SK-N-SH treated with all-trans-retinoic acid at 6 μM for 48 hours (cell line): Measurements from ENCODE around the gene GALNTL6.

Experiments used
- ATAC-seq: fragments of 200-7000 bp; cut with Tn5 transposase; 3 replicates; pipeline ENCODE4 v1.9.1; 2020; ENCODE audit warnings: mild to moderate bottlenecking, moderate library complexity
- ARNTL ChIP-seq: fragments of 450-650 bp; formaldehyde crosslinking; IDR thresholded peaks from 2 replicates; pipeline ENCODE4 v1.5.0; 2020; ENCODE audit warnings: low read depth, mild to moderate bottlenecking, moderate library complexity, borderline replicate concordance
- BACH2 ChIP-seq: fragments of 250-450 bp; sonication (Bioruptor Pico); IDR thresholded peaks from 2 replicates; pipeline ENCODE4 v1.9.0; 2021; ENCODE audit warnings: mild to moderate bottlenecking, borderline replicate concordance
- CREB5 ChIP-seq: fragments of 250-450 bp; sonication (Bioruptor Pico); IDR thresholded peaks from 2 replicates; pipeline ENCODE4 v1.5.1; 2020; ENCODE audit warnings: low read depth, mild to moderate bottlenecking, moderate library complexity
- CSDC2 ChIP-seq: fragments of 250-450 bp; sonication (Bioruptor Pico); IDR thresholded peaks from 2 replicates; pipeline ENCODE4 v1.5.0; 2020; ENCODE audit warnings: mild to moderate bottlenecking, moderate library complexity
- CSRNP3 ChIP-seq: fragments of 250-450 bp; sonication (Bioruptor Pico); IDR thresholded peaks from 2 replicates; pipeline ENCODE4 v1.5.1; 2021; ENCODE audit warnings: mild to moderate bottlenecking, moderate library complexity
- ESRRG ChIP-seq: fragments of 250-450 bp; sonication (Bioruptor Pico); IDR thresholded peaks from 2 replicates; pipeline ENCODE4 v1.6.1; 2021; ENCODE audit warnings: mild to moderate bottlenecking
- ISL1 ChIP-seq: fragments of 250-450 bp; sonication (Bioruptor Pico); IDR thresholded peaks from 2 replicates; pipeline ENCODE4 v2.1.2; 2022; ENCODE audit warnings: mild to moderate bottlenecking, moderate library complexity
- OSR1 ChIP-seq: fragments of 250-450 bp; sonication (Bioruptor Pico); IDR thresholded peaks from 2 replicates; pipeline ENCODE4 v1.8.0; 2022; ENCODE audit warnings: moderate library complexity, mild to moderate bottlenecking, inconsistent platforms
- POU6F1 ChIP-seq: fragments of 250-450 bp; sonication (Bioruptor Pico); IDR thresholded peaks from 2 replicates; pipeline ENCODE4 v1.8.0; 2021; ENCODE audit warnings: low read depth, mild to moderate bottlenecking, moderate library complexity, borderline replicate concordance
- PPARA ChIP-seq: fragments of 250-450 bp; sonication (Bioruptor Pico); IDR thresholded peaks from 2 replicates; pipeline ENCODE4 v1.5.0; 2020; ENCODE audit warnings: mild to moderate bottlenecking, borderline replicate concordance
- RARB ChIP-seq: fragments of 250-450 bp; sonication (Bioruptor Pico); IDR thresholded peaks from 2 replicates; pipeline ENCODE4 v1.8.0; 2021; ENCODE audit warnings: mild to moderate bottlenecking, moderate library complexity
- TCF4 ChIP-seq: fragments of 250-450 bp; sonication (Bioruptor Pico); IDR thresholded peaks from 2 replicates; pipeline ENCODE4 v1.8.0; 2021; ENCODE audit warnings: mild to moderate bottlenecking, moderate library complexity, borderline replicate concordance
- TOX ChIP-seq: fragments of 250-450 bp; sonication (Bioruptor Pico); IDR thresholded peaks from 2 replicates; pipeline ENCODE4 v1.8.0; 2021; ENCODE audit warnings: mild to moderate bottlenecking, moderate library complexity, borderline replicate concordance
- ZC3H10 ChIP-seq: fragments of 250-450 bp; sonication (Bioruptor Pico); IDR thresholded peaks from 2 replicates; pipeline ENCODE4 v1.5.1; 2021; ENCODE audit warnings: mild to moderate bottlenecking, moderate library complexity
- ZFP3 ChIP-seq: fragments of 250-450 bp; sonication (Bioruptor Pico); IDR thresholded peaks from 2 replicates; pipeline ENCODE4 v1.5.0; 2020; ENCODE audit warnings: mild to moderate bottlenecking, moderate library complexity
- ZFP30 ChIP-seq: fragments of 450-650 bp; formaldehyde crosslinking; IDR thresholded peaks from 2 replicates; pipeline ENCODE4 v1.5.0; 2022; ENCODE audit warnings: mild to moderate bottlenecking, moderate library complexity
- ZNF70 ChIP-seq: fragments of 450-650 bp; formaldehyde crosslinking; IDR thresholded peaks from 2 replicates; pipeline ENCODE4 v1.5.0; 2020; ENCODE audit warnings: mild to moderate bottlenecking, moderate library complexity
- ZNF8 ChIP-seq: fragments of 450-650 bp; formaldehyde crosslinking; IDR thresholded peaks from 2 replicates; pipeline ENCODE4 v1.5.0; 2020; ENCODE audit warnings: mild to moderate bottlenecking, moderate library complexity
- TF ChIP-seq, protein P1 (sequence below): fragments of 250-450 bp; sonication (Bioruptor Pico); IDR thresholded peaks from 2 replicates; pipeline ENCODE4 v1.5.0; 2020; ENCODE audit warnings: mild to moderate bottlenecking, moderate library complexity
- TF ChIP-seq, protein P2 (sequence below): fragments of 250-450 bp; sonication (Bioruptor Pico); IDR thresholded peaks from 2 replicates; pipeline ENCODE4 v1.8.0; 2020; ENCODE audit warnings: mild to moderate bottlenecking, moderate library complexity, borderline replicate concordance

Gene GALNTL6

GRCh38 chr4:172851534-172851933, 1038.3 kb downstream of the GALNTL6 start:
- TF ChIP-seq, protein P1, sequence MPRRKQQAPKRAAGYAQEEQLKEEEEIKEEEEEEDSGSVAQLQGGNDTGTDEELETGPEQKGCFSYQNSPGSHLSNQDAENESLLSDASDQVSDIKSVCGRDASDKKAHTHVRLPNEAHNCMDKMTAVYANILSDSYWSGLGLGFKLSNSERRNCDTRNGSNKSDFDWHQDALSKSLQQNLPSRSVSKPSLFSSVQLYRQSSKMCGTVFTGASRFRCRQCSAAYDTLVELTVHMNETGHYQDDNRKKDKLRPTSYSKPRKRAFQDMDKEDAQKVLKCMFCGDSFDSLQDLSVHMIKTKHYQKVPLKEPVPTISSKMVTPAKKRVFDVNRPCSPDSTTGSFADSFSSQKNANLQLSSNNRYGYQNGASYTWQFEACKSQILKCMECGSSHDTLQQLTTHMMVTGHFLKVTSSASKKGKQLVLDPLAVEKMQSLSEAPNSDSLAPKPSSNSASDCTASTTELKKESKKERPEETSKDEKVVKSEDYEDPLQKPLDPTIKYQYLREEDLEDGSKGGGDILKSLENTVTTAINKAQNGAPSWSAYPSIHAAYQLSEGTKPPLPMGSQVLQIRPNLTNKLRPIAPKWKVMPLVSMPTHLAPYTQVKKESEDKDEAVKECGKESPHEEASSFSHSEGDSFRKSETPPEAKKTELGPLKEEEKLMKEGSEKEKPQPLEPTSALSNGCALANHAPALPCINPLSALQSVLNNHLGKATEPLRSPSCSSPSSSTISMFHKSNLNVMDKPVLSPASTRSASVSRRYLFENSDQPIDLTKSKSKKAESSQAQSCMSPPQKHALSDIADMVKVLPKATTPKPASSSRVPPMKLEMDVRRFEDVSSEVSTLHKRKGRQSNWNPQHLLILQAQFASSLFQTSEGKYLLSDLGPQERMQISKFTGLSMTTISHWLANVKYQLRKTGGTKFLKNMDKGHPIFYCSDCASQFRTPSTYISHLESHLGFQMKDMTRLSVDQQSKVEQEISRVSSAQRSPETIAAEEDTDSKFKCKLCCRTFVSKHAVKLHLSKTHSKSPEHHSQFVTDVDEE (CRISPR knock-in tag): no peak
- TF ChIP-seq ZC3H10 (no peak), OSR1 (CRISPR knock-in tag) (no peak), POU6F1 (CRISPR knock-in tag) (no peak), RARB (CRISPR knock-in tag) (no peak)
- ATAC-seq: no peak

DNA sequence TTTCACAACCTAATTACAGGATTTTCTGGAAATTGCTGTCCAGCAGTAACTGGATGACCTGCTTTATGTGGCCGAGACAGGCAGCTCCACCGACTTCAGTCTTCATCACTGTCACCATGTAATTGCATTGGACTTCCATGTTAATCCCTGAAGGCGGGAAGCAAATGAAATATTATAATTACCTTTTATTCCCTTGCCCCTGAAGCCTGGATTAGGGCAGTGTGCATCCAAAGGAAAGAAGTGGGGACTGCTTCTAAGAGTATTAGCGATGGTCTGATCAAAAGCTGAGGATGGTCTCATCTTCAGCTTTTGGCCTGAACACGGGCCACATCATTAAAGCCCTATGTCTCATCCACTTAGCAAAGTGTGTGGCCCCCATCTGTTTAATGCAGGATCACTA, 1043.8 kb downstream of the GALNTL6 start:
- TF ChIP-seq CSRNP3 (no peak), TOX (CRISPR knock-in tag) (no peak), ESRRG (no peak), CREB5 (no peak), PPARA (CRISPR knock-in tag) (no peak), ZFP3 (CRISPR knock-in tag) (no peak), ZNF70 (CRISPR knock-in tag) (no peak), ISL1 (CRISPR knock-in tag) (no peak), CSDC2 (no peak), ARNTL (CRISPR knock-in tag) (no peak)
- ATAC-seq: no peak

DNA sequence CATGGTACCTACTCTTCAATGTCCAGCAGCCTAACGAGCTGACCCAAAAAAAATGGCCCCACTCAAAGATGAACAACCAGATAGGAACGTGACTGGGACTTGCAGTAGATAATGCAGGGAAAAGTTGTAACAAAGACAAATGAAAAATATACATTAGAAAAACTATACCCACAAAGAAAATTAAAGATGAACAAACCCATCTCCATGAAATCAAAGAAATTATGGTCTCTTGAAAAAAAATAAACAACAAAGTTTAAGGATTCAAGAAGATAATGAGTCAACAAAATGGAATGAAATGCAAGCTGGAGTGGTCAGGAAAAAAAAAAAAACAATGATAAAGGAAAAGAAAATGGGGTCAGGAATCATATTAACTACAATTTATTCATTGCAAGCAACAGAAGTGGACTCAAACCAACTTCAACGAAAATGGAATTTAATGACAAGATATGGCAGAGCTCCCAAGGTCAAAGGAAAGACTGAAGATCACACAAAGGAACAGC, 1045.6 kb downstream of the GALNTL6 start:
- ATAC-seq: no peak
- no peak for TF ChIP-seq OSR1 (CRISPR knock-in tag)
- TF ChIP-seq, protein P2, sequence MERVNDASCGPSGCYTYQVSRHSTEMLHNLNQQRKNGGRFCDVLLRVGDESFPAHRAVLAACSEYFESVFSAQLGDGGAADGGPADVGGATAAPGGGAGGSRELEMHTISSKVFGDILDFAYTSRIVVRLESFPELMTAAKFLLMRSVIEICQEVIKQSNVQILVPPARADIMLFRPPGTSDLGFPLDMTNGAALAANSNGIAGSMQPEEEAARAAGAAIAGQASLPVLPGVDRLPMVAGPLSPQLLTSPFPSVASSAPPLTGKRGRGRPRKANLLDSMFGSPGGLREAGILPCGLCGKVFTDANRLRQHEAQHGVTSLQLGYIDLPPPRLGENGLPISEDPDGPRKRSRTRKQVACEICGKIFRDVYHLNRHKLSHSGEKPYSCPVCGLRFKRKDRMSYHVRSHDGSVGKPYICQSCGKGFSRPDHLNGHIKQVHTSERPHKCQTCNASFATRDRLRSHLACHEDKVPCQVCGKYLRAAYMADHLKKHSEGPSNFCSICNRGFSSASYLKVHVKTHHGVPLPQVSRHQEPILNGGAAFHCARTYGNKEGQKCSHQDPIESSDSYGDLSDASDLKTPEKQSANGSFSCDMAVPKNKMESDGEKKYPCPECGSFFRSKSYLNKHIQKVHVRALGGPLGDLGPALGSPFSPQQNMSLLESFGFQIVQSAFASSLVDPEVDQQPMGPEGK (CRISPR knock-in tag): no peak
- TF ChIP-seq ESRRG: no peak
- no peak for TF ChIP-seq ZNF70 (CRISPR knock-in tag)
- no peak for TF ChIP-seq ZNF8
- no peak for TF ChIP-seq PPARA (CRISPR knock-in tag)
- no peak for TF ChIP-seq TOX (CRISPR knock-in tag)
- no peak for TF ChIP-seq ZFP30
- no peak for TF ChIP-seq ZFP3 (CRISPR knock-in tag)
- TF ChIP-seq TCF4 (CRISPR knock-in tag): no peak
- TF ChIP-seq CSRNP3: no peak
- no peak for TF ChIP-seq ZC3H10
- TF ChIP-seq POU6F1 (CRISPR knock-in tag): no peak
- no peak for TF ChIP-seq BACH2 (CRISPR knock-in tag)
- TF ChIP-seq, protein P1 (CRISPR knock-in tag): no peak
- TF ChIP-seq CREB5: no peak
